Measurements from ENCODE around the gene XRN2.

DNA sequence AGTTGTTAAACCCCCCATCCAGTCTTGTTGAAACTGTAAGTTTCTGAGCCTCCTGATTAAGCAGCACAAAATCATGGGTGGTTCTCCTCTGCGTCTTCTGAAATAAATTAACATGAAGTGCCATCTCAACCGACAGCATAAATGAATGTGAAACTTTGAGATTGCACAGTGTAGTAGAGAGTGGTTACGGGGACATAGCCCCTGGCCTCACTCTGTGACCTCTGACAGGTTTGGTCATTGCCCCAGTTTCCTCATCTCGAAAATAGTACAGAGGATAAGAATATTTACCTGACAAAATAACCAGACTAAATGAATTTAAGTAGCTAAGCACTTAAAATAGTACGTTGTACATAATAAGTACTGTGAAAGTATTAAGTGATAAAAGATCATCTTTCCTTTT, 75.1 kb downstream of the XRN2 start:
- TF ChIP-seq TAF1 (conservative IDR thresholded peaks at IDR 0.05) (no peak), GABPA (IDR thresholded peaks at IDR 0.05 in 1 of 2, conservative IDR thresholded peaks at IDR 0.05 in 1 of 2) (no peak), RAD21 (IDR thresholded peaks at IDR 0.05) (no peak), YY1 (IDR thresholded peaks at IDR 0.05) (no peak)
- TF ChIP-seq, protein P1, sequence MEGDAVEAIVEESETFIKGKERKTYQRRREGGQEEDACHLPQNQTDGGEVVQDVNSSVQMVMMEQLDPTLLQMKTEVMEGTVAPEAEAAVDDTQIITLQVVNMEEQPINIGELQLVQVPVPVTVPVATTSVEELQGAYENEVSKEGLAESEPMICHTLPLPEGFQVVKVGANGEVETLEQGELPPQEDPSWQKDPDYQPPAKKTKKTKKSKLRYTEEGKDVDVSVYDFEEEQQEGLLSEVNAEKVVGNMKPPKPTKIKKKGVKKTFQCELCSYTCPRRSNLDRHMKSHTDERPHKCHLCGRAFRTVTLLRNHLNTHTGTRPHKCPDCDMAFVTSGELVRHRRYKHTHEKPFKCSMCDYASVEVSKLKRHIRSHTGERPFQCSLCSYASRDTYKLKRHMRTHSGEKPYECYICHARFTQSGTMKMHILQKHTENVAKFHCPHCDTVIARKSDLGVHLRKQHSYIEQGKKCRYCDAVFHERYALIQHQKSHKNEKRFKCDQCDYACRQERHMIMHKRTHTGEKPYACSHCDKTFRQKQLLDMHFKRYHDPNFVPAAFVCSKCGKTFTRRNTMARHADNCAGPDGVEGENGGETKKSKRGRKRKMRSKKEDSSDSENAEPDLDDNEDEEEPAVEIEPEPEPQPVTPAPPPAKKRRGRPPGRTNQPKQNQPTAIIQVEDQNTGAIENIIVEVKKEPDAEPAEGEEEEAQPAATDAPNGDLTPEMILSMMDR (IDR thresholded peaks at IDR 0.05; ENCODE audit: low read depth, low read length, missing input control), result no peak
- TF ChIP-seq, protein P2, sequence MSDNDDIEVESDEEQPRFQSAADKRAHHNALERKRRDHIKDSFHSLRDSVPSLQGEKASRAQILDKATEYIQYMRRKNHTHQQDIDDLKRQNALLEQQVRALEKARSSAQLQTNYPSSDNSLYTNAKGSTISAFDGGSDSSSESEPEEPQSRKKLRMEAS (IDR thresholded peaks at IDR 0.05), result no peak
- TF ChIP-seq, protein P3, sequence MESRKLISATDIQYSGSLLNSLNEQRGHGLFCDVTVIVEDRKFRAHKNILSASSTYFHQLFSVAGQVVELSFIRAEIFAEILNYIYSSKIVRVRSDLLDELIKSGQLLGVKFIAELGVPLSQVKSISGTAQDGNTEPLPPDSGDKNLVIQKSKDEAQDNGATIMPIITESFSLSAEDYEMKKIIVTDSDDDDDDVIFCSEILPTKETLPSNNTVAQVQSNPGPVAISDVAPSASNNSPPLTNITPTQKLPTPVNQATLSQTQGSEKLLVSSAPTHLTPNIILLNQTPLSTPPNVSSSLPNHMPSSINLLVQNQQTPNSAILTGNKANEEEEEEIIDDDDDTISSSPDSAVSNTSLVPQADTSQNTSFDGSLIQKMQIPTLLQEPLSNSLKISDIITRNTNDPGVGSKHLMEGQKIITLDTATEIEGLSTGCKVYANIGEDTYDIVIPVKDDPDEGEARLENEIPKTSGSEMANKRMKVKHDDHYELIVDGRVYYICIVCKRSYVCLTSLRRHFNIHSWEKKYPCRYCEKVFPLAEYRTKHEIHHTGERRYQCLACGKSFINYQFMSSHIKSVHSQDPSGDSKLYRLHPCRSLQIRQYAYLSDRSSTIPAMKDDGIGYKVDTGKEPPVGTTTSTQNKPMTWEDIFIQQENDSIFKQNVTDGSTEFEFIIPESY (IDR thresholded peaks at IDR 0.05), result no peak

Data from liver (tissue), 3 donors.